ENCODE results near the gene ABCD3. TPM values are rescaled to one million over a fixed set of nuclear protein-coding genes. Genes with fewer than 3 reads are reported as not detected.
A peak's percentile ranks its signal among the peaks of the same experiment; 100 is the strongest.

Gene ABCD3
- polyA plus RNA-seq, 1 donor from 2014 or later = 46.4 TPM

DNA sequence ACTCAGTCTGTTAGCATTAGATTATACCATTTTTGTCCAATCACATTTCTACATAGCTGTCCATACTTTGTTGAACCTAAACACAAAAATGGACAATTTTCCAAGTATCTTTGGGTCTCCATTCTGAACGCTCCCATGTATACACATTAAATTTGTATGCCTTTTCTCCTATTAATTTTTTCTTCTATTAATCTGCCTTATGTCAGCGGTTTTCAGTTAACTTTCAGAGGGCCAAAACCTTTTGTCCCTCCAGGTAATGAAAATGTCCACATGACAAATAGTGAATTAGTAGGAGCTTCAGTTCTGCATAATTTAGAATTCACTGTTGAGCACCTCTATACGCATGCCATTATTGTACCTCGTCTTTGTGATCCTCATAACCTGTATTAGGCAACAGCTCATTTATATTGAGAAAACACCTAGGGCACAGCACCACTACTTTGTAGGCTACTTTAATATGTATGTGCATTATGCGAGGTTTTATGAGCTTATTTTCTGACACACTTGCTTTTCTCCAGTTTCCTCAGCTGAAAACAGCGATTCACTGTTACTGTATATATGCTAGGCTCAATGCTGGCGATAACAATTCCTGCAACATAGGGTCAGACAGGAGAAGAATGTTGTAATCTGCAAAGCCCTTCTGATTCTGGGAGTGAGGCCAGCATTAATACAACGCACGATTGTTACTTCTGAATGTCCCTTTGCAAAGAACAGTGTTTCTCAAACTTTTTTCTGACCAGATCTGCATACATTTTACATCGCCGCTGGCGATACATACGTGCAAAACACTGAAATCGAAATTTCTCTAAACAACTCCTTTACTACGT lies 1.1 kb upstream of the ABCD3 start:
- H3K4me2 ChIP-seq (ENCODE audit: low read length) = no peak overlapping the region
- peak overlapping the region; percentile 69 for H3K9ac ChIP-seq (ENCODE audit: low read length)

DNA sequence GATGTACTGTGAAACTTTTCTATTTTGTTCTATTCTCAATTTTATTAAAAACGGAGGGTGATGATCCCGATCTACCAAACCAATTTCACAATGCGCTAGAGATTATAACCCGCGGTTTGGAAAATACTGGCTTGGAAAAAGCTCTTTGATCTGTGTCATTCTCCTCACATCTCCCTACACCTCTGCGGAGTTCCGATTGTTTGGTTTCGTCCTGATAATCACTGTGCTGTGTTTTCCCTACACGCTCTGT lies 536 bp upstream of the ABCD3 start:
- no peak for TF ChIP-seq SMC3 (conservative IDR thresholded peaks at IDR 0.05; ENCODE audit: poor library complexity)
- TF ChIP-seq MXI1 (conservative IDR thresholded peaks at IDR 0.05; ENCODE audit: poor library complexity, severe bottlenecking) = no peak
- TF ChIP-seq, protein P1, sequence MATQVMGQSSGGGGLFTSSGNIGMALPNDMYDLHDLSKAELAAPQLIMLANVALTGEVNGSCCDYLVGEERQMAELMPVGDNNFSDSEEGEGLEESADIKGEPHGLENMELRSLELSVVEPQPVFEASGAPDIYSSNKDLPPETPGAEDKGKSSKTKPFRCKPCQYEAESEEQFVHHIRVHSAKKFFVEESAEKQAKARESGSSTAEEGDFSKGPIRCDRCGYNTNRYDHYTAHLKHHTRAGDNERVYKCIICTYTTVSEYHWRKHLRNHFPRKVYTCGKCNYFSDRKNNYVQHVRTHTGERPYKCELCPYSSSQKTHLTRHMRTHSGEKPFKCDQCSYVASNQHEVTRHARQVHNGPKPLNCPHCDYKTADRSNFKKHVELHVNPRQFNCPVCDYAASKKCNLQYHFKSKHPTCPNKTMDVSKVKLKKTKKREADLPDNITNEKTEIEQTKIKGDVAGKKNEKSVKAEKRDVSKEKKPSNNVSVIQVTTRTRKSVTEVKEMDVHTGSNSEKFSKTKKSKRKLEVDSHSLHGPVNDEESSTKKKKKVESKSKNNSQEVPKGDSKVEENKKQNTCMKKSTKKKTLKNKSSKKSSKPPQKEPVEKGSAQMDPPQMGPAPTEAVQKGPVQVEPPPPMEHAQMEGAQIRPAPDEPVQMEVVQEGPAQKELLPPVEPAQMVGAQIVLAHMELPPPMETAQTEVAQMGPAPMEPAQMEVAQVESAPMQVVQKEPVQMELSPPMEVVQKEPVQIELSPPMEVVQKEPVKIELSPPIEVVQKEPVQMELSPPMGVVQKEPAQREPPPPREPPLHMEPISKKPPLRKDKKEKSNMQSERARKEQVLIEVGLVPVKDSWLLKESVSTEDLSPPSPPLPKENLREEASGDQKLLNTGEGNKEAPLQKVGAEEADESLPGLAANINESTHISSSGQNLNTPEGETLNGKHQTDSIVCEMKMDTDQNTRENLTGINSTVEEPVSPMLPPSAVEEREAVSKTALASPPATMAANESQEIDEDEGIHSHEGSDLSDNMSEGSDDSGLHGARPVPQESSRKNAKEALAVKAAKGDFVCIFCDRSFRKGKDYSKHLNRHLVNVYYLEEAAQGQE (IDR thresholded peaks at IDR 0.05; ENCODE audit: borderline replicate concordance) = no peak
- no peak for TF ChIP-seq EZH2 (IDR thresholded peaks at IDR 0.05; ENCODE audit: borderline replicate concordance, insufficient read depth, low read length, poor library complexity, severe bottlenecking)
- TF ChIP-seq RAD21 (conservative IDR thresholded peaks at IDR 0.05) = no peak
- no peak for TF ChIP-seq POLR2AphosphoS5 (IDR thresholded peaks at IDR 0.05)
- TF ChIP-seq, protein P2, sequence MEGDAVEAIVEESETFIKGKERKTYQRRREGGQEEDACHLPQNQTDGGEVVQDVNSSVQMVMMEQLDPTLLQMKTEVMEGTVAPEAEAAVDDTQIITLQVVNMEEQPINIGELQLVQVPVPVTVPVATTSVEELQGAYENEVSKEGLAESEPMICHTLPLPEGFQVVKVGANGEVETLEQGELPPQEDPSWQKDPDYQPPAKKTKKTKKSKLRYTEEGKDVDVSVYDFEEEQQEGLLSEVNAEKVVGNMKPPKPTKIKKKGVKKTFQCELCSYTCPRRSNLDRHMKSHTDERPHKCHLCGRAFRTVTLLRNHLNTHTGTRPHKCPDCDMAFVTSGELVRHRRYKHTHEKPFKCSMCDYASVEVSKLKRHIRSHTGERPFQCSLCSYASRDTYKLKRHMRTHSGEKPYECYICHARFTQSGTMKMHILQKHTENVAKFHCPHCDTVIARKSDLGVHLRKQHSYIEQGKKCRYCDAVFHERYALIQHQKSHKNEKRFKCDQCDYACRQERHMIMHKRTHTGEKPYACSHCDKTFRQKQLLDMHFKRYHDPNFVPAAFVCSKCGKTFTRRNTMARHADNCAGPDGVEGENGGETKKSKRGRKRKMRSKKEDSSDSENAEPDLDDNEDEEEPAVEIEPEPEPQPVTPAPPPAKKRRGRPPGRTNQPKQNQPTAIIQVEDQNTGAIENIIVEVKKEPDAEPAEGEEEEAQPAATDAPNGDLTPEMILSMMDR (IDR thresholded peaks at IDR 0.05; ENCODE audit: poor library complexity, severe bottlenecking) = no peak
- TF ChIP-seq EP300 (conservative IDR thresholded peaks at IDR 0.05; ENCODE audit: poor library complexity, severe bottlenecking) = no peak
- H3K9ac ChIP-seq (ENCODE audit: low read length) = peak overlapping the region; percentile 69

More for the DNA sequence above, 1.1 kb upstream of the ABCD3 start:
- H3K79me2 ChIP-seq (replicated peaks; ENCODE audit: insufficient read depth, low read length) = peaks cover 26% of the 10 kb centered on the region
- H4K20me1 ChIP-seq (ENCODE audit: insufficient read depth) = no peaks in the 10 kb centered on the region
- H2AFZ ChIP-seq (ENCODE audit: low read depth, low read length) = peak overlapping the region; percentile 65
- H3K9me3 ChIP-seq (ENCODE audit: low read length) = no peaks in the 10 kb centered on the region
- no peaks in the 10 kb centered on the region for H3K27me3 ChIP-seq (ENCODE audit: insufficient read depth, low read depth, low read length)
- TF ChIP-seq TAF1 (IDR thresholded peaks at IDR 0.05; ENCODE audit: low read depth) (no peak), EP300 (conservative IDR thresholded peaks at IDR 0.05; ENCODE audit: poor library complexity, severe bottlenecking) (no peak), SMC3 (conservative IDR thresholded peaks at IDR 0.05; ENCODE audit: poor library complexity) (no peak), POLR2AphosphoS5 (IDR thresholded peaks at IDR 0.05) (no peak), EZH2 (IDR thresholded peaks at IDR 0.05; ENCODE audit: borderline replicate concordance, insufficient read depth, low read length, poor library complexity, severe bottlenecking) (no peak), RAD21 (conservative IDR thresholded peaks at IDR 0.05) (no peak), MXI1 (conservative IDR thresholded peaks at IDR 0.05; ENCODE audit: poor library complexity, severe bottlenecking) (no peak)
- TF ChIP-seq, protein P2 (IDR thresholded peaks at IDR 0.05; ENCODE audit: poor library complexity, severe bottlenecking) = no peak
- TF ChIP-seq, protein P1 (IDR thresholded peaks at IDR 0.05; ENCODE audit: borderline replicate concordance) = no peak
- no peaks in the 10 kb centered on the region for H3K9me2 ChIP-seq (ENCODE audit: insufficient read depth, low read length)
- peak overlapping the region; percentile 86 for H3K27ac ChIP-seq (ENCODE audit: low read length)
- no peaks in the 10 kb centered on the region for H3K36me3 ChIP-seq (ENCODE audit: insufficient read depth, low read length)
- no peaks in the 10 kb centered on the region for H3F3A ChIP-seq (ENCODE audit: insufficient read depth, low read length, poor library complexity, severe bottlenecking)
- peak overlapping the region; percentile 89 for H3K4me3 ChIP-seq (ENCODE audit: low read length)

More for the DNA sequence above, 536 bp upstream of the ABCD3 start:
- H3K36me3 ChIP-seq (ENCODE audit: insufficient read depth, low read length) = no peaks in the 10 kb centered on the region
- H3K4me2 ChIP-seq (ENCODE audit: low read length) = no peak overlapping the region
- H3F3A ChIP-seq (ENCODE audit: insufficient read depth, low read length, poor library complexity, severe bottlenecking) = no peaks in the 10 kb centered on the region
- H3K27ac ChIP-seq (ENCODE audit: low read length) = peak overlapping the region; percentile 86
- peak overlapping the region; percentile 65 for H2AFZ ChIP-seq (ENCODE audit: low read depth, low read length)
- H3K9me2 ChIP-seq (ENCODE audit: insufficient read depth, low read length) = no peaks in the 10 kb centered on the region
- H4K20me1 ChIP-seq (ENCODE audit: insufficient read depth) = no peaks in the 10 kb centered on the region
- no peaks in the 10 kb centered on the region for H3K27me3 ChIP-seq (ENCODE audit: insufficient read depth, low read depth, low read length)
- peaks cover 31% of the 10 kb centered on the region for H3K79me2 ChIP-seq (replicated peaks; ENCODE audit: insufficient read depth, low read length)
- H3K9me3 ChIP-seq (ENCODE audit: low read length) = no peaks in the 10 kb centered on the region
- H3K4me3 ChIP-seq (ENCODE audit: low read length) = peak overlapping the region; percentile 89
